IMR-90 (cell line): ENCODE measurements around the gene MEGF11. TPM values are rescaled to one million over a fixed set of nuclear protein-coding genes. Genes with fewer than 3 reads are reported as not detected.
A peak's percentile ranks its signal among the peaks of the same experiment; 100 is the strongest.

ENCODE experiments used
- ATAC-seq: fragments of 200-7000 bp; cut with Tn5 transposase; 2 replicates; pipeline ENCODE4 v1.9.1; 2020; ENCODE audit warnings: low read depth, mild to moderate bottlenecking, moderate library complexity
- BruUV-seq: library from RNA; stranded (reverse); fragments of 400-500 nt; replicated peaks from 2 replicates; lab custom pipeline; 2021; lab: Mats Ljungman, UMichigan
- CTCF ChIA-PET: fragments of 300-600 bp; formaldehyde crosslinking; extraction: SDS; loops from one replicate; lab custom pipeline; 2021; ENCODE audit warnings: antibody characterized with exemption; lab: Yijun Ruan, JAX
- POLR2A ChIA-PET: fragments of 300-600 bp; sonication (Branson Sonifier 250); formaldehyde crosslinking; loops from one replicate; lab custom pipeline; 2022; ENCODE audit warnings: antibody characterized with exemption; ENCODE audit not compliant: unreplicated experiment; lab: Charles Lee
- DNase-seq: peaks from one replicate; pipeline ENCODE4 v3.0.0; 2013
- H2AFZ ChIP-seq: replicated peaks from 2 replicates; pipeline ENCODE3; 2013; ENCODE audit warnings: low read length, mild to moderate bottlenecking; ENCODE audit not compliant: poor library complexity
- H2AK5ac ChIP-seq: 2 replicates; pipeline ENCODE4 v1.6.1; 2013; ENCODE audit warnings: low read depth, low read length, inconsistent platforms
- H2AK9ac ChIP-seq: replicated peaks from 2 replicates; pipeline ENCODE3; 2013; ENCODE audit warnings: mild to moderate bottlenecking, low read depth, low read length, moderate library complexity; ENCODE audit not compliant: poor library complexity
- H2BK120ac ChIP-seq: 2 replicates; pipeline ENCODE4 v1.6.1; 2013; ENCODE audit warnings: low read depth, low read length, inconsistent platforms
- H2BK15ac ChIP-seq: 3 replicates; pipeline ENCODE4 v1.6.1; 2013; ENCODE audit warnings: low read depth, low read length, inconsistent platforms
- H2BK20ac ChIP-seq: 2 replicates; pipeline ENCODE4 v1.6.1; 2013; ENCODE audit warnings: low read depth, mild to moderate bottlenecking, inconsistent platforms, low read length, moderate library complexity
- H2BK5ac ChIP-seq: 2 replicates; pipeline ENCODE4 v1.6.1; 2013; ENCODE audit warnings: mild to moderate bottlenecking, low read depth, low read length, inconsistent platforms; ENCODE audit not compliant: poor library complexity, severe bottlenecking
- H3K14ac ChIP-seq: replicated peaks from 2 replicates; pipeline ENCODE4 v1.6.1; 2013; ENCODE audit warnings: low read depth, low read length, inconsistent platforms
- H3K18ac ChIP-seq: 2 replicates; pipeline ENCODE4 v1.6.1; 2013; ENCODE audit warnings: low read depth, low read length, control low read depth
- H3K23ac ChIP-seq: 2 replicates; pipeline ENCODE4 v1.6.1; 2013; ENCODE audit warnings: low read depth, low read length, inconsistent platforms
- H3K27ac ChIP-seq: 2 replicates; pipeline ENCODE4 v1.5.1; 2013; ENCODE audit warnings: mild to moderate bottlenecking, control low read depth, low read length; ENCODE audit not compliant: insufficient read depth
- H3K27me3 ChIP-seq: 2 replicates; pipeline ENCODE4 v1.6.1; 2013; ENCODE audit warnings: low read length; ENCODE audit not compliant: control insufficient read depth, insufficient read depth
- H3K36me3 ChIP-seq: 2 replicates; pipeline ENCODE4 v1.6.1; 2013; ENCODE audit warnings: low read length, mixed read lengths; ENCODE audit not compliant: control insufficient read depth, insufficient read depth
- H3K4ac ChIP-seq: 2 replicates; pipeline ENCODE4 v1.6.1; 2013; ENCODE audit warnings: low read depth, low read length, inconsistent platforms
- H3K4me1 ChIP-seq: 2 replicates; pipeline ENCODE4 v1.6.1; 2013; ENCODE audit warnings: low read length, mixed read lengths; ENCODE audit not compliant: control insufficient read depth, insufficient read depth
- H3K4me2 ChIP-seq: 2 replicates; pipeline ENCODE4 v1.6.1; 2013; ENCODE audit warnings: low read depth, mild to moderate bottlenecking, control low read depth, low read length, moderate library complexity
- H3K4me3 ChIP-seq: 2 replicates; pipeline ENCODE4 v1.5.1; 2013; ENCODE audit warnings: low read depth, mild to moderate bottlenecking, control low read depth, low read length, moderate library complexity; ENCODE audit not compliant: insufficient read depth
- H3K56ac ChIP-seq: 2 replicates; pipeline ENCODE4 v1.6.1; 2013; ENCODE audit warnings: low read length, inconsistent platforms; ENCODE audit not compliant: insufficient read depth; ENCODE audit errors: extremely low read depth
- H3K79me1 ChIP-seq, 2 experiments: 2 replicates each; pipeline ENCODE4 v1.6.1; 2013; ENCODE audit warnings: low read length in 2 of 2, inconsistent platforms in 1 of 2, low read depth in 1 of 2
- H3K9ac ChIP-seq: 2 replicates; pipeline ENCODE4 v1.6.1; 2013; ENCODE audit warnings: low read depth, low read length, control low read depth
- H3K9me1 ChIP-seq: 2 replicates; pipeline ENCODE4 v1.6.1; 2013; ENCODE audit warnings: low read length, inconsistent platforms; ENCODE audit not compliant: insufficient read depth
- H3K9me3 ChIP-seq: 2 replicates; pipeline ENCODE4 v1.6.1; 2013; ENCODE audit warnings: low read length; ENCODE audit not compliant: control insufficient read depth, insufficient read depth
- H4K20me1 ChIP-seq: 2 replicates; pipeline ENCODE4 v1.6.1; 2013; ENCODE audit warnings: low read length, inconsistent platforms; ENCODE audit not compliant: insufficient read depth
- H4K5ac ChIP-seq: 2 replicates; pipeline ENCODE4 v1.6.1; 2013; ENCODE audit warnings: mild to moderate bottlenecking, low read depth, low read length, control low read depth
- H4K8ac ChIP-seq, 2 experiments: 2 replicates each; pipeline ENCODE4 v1.6.1; 2013; ENCODE audit warnings: low read depth in 2 of 2, low read length in 2 of 2, control low read depth in 1 of 2, inconsistent platforms in 1 of 2
- H4K91ac ChIP-seq: 2 replicates; pipeline ENCODE4 v1.6.1; 2013; ENCODE audit warnings: low read depth, low read length, inconsistent platforms; ENCODE audit not compliant: insufficient read depth
- WGBS, 2 experiments: methylation state at CpG; one replicate each; pipeline versions ENCODE4 v1.1.5 to v1.1.7; 2013; ENCODE audit warnings: missing lambda C conversion rate in 2 of 2; ENCODE audit not compliant: insufficient read length in 1 of 2; ENCODE audit errors: extremely low coverage in 2 of 2; 5-methylcytosine and 5-hydroxymethylcytosine counted together
- dilution Hi-C: fragments of 300-500 bp; cut with HindIII; formaldehyde crosslinking; loops from one replicate; pipeline ENCODE4 v1.14.3; 2018; ENCODE audit warnings: low sequenced_read_pairs; ENCODE audit not compliant: unreplicated experiment
- in situ Hi-C: fragments of 300-500 bp; cut with MboI; formaldehyde crosslinking; loops from 3 replicates; pipeline ENCODE4 v1.14.3; 2019; ENCODE audit warnings: low sequenced_read_pairs, inconsistent platforms, mixed read lengths
- intact Hi-C: fragments of 100-400 bp; cut with micrococcal nuclease; formaldehyde crosslinking; loops from 2 replicates; pipeline ENCODE4 v1.10.0; 2022
- polyA plus RNA-seq, 3 experiments: library from polyadenylated mRNA; depleted of rRNA; stranded (reverse); fragments of >200 nt; gene quantifications; 2 replicates each; pipeline ENCODE4 v1.2.3, GENCODE V29; 2012; ENCODE audit warnings: low replicate concordance in 1 of 3
- total RNA-seq: library from RNA; depleted of rRNA; stranded (reverse); fragments of >200 nt; gene quantifications from 2 replicates; pipeline ENCODE4 v1.2.3, GENCODE V29; 2012
- TF ChIP-seq, protein P1 (sequence below): conservative IDR thresholded peaks from 2 replicates; pipeline ENCODE4 v1.5.1; 2012; ENCODE audit warnings: mild to moderate bottlenecking, low read depth, low read length, improper control_type of control experiment

MEGF11 gene
- total and polyA plus RNA-seq, 2 of the 4 experiments (the other 2 are of a cell fraction) = not detected

DNA sequence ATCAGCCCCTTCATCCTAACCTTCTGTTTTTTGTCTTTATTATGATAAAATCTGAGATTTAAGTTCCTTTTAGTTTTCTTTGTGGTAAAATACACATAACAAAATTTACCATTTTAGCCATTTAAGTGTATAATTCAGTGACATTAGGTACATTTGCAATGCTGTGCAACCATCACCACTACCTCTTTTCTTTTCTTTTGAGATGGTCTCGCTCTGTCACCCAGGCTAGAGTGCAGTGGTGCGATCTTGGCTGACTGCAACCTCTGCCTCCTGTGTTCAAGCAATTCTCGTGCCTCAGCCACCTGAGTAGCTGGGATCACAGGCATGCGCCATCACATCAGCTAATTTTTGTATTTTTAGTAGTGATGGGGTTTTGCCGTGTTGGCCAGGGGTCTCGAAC, 390.4 kb downstream of the MEGF11 start:
- H4K8ac ChIP-seq = no peak overlapping the region
- WGBS, 2 experiments = no CpG with 5 or more reads among the region's 6 CpGs
- H3K9me3 ChIP-seq = no peaks in the 10 kb centered on the region
- no peak for DNase-seq
- H4K5ac ChIP-seq = no peak overlapping the region
- intact Hi-C loops (no loop called here), dilution Hi-C loops (no loop called here), in situ Hi-C loops (no loop called here)
- no peak overlapping the region for H2BK5ac ChIP-seq
- no peak overlapping the region for H3K23ac ChIP-seq
- no peak for ATAC-seq
- H3K4me2 ChIP-seq = no peak overlapping the region
- H4K91ac ChIP-seq = no peak overlapping the region
- no TSS peak for BruUV-seq
- H3K56ac ChIP-seq = no peak overlapping the region
- H3K9me1 ChIP-seq = no peaks in the 10 kb centered on the region
- peak overlapping the region; percentile 5 for H2AK9ac ChIP-seq
- no peak overlapping the region for H2AFZ ChIP-seq
- no peak overlapping the region for H3K18ac ChIP-seq
- POLR2A ChIA-PET = no interaction called here
- no peaks in the 10 kb centered on the region for H4K20me1 ChIP-seq
- no peak overlapping the region for H3K4ac ChIP-seq
- H3K4me1 ChIP-seq = no peaks in the 10 kb centered on the region
- no peaks in the 10 kb centered on the region for H3K36me3 ChIP-seq
- no peak overlapping the region for H2AK5ac ChIP-seq
- no peak overlapping the region for H2BK120ac ChIP-seq
- H2BK20ac ChIP-seq = no peak overlapping the region
- TF ChIP-seq, protein P1, sequence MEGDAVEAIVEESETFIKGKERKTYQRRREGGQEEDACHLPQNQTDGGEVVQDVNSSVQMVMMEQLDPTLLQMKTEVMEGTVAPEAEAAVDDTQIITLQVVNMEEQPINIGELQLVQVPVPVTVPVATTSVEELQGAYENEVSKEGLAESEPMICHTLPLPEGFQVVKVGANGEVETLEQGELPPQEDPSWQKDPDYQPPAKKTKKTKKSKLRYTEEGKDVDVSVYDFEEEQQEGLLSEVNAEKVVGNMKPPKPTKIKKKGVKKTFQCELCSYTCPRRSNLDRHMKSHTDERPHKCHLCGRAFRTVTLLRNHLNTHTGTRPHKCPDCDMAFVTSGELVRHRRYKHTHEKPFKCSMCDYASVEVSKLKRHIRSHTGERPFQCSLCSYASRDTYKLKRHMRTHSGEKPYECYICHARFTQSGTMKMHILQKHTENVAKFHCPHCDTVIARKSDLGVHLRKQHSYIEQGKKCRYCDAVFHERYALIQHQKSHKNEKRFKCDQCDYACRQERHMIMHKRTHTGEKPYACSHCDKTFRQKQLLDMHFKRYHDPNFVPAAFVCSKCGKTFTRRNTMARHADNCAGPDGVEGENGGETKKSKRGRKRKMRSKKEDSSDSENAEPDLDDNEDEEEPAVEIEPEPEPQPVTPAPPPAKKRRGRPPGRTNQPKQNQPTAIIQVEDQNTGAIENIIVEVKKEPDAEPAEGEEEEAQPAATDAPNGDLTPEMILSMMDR = no peak
- H2BK15ac ChIP-seq = no peak overlapping the region
- no peak overlapping the region for H3K4me3 ChIP-seq
- no peak overlapping the region for H3K9ac ChIP-seq
- no peaks in the 10 kb centered on the region; the same call in 1 of the 2 replicates for H3K27me3 ChIP-seq
- no peak overlapping the region for H3K14ac ChIP-seq
- CTCF ChIA-PET = interaction anchor here (0.9 to 1.0 kb wide), 2 partner anchors 21 to 34 kb away, joined by 3 read pairs; no protein-coding TSS in a partner anchor
- no peaks in the 10 kb centered on the region for H3K79me1 ChIP-seq
- no peak overlapping the region for H3K27ac ChIP-seq
